ENCODE data around the gene SHROOM2. TPM values are rescaled to one million over a fixed set of nuclear protein-coding genes. Genes with fewer than 3 reads are reported as not detected.
"Not testable (repeated sequence)": the region's sequence is repeated elsewhere in the genome, so short reads cannot be mapped to it uniquely, and the experiment has no call there.

SHROOM2 gene
- total and polyA plus RNA-seq, 4 donors, result 3.0 to 15.5 (median 5.0) TPM

DNA sequence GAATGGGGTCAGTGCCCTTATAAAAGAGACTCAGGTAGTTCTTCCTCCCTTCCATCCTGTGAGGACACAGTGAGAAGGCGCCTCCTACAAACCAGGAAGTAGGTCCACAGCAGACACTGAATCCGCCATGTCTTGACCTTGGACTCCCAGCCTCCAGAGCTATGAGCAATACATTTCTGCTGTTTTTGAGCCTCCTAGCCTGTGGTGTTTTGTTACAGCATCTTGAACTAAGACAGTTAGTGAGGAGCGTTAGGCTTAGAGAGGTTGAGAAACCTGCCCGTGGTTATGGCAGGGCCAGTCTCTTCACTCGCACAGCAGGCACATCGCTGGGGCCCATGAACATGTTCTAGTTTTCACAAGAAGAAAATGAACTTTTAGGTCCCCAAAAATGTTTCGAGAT lies 19.7 kb downstream of the SHROOM2 start:
- TF ChIP-seq, protein P1, sequence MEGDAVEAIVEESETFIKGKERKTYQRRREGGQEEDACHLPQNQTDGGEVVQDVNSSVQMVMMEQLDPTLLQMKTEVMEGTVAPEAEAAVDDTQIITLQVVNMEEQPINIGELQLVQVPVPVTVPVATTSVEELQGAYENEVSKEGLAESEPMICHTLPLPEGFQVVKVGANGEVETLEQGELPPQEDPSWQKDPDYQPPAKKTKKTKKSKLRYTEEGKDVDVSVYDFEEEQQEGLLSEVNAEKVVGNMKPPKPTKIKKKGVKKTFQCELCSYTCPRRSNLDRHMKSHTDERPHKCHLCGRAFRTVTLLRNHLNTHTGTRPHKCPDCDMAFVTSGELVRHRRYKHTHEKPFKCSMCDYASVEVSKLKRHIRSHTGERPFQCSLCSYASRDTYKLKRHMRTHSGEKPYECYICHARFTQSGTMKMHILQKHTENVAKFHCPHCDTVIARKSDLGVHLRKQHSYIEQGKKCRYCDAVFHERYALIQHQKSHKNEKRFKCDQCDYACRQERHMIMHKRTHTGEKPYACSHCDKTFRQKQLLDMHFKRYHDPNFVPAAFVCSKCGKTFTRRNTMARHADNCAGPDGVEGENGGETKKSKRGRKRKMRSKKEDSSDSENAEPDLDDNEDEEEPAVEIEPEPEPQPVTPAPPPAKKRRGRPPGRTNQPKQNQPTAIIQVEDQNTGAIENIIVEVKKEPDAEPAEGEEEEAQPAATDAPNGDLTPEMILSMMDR (IDR thresholded peaks at IDR 0.05; ENCODE audit: control extremely low read depth, extremely low read depth), result no peak
- Histone ChIP-seq H3K27ac (ENCODE audit: low read depth in 1 of 2, low read length in 1 of 2) (no peak overlapping the region), H3K27me3 (ENCODE audit: control insufficient read depth in 3 of 3, insufficient read depth in 3 of 3, low read length in 2 of 3) (peaks cover 0 to 3% (median 0%) of the 10 kb centered on the region in 3 donors), H3K36me3 (ENCODE audit: control insufficient read depth in 4 of 4, insufficient read depth in 4 of 4, low read length in 4 of 4) (no peaks in the 10 kb centered on the region), H3K9me3 (ENCODE audit: control insufficient read depth in 4 of 4, insufficient read depth in 3 of 4, low read length in 3 of 4) (peaks cover 0 to 7% (median 0%) of the 10 kb centered on the region in 4 donors), H3K4me3 (no peak overlapping the region), H3K4me1 (ENCODE audit: control insufficient read depth in 5 of 5, insufficient read depth in 5 of 5, low read length in 5 of 5) (peaks cover 0 to 6% (median 0%) of the 10 kb centered on the region in 5 donors), H3K9ac (ENCODE audit: insufficient read depth in 1 of 2, low read length in 2 of 2) (no peak overlapping the region)
- DNase-seq, result no peak
- no peak for ATAC-seq (ENCODE audit: insufficient read depth, low FRiP score)
- WGBS, 2 donors, result 88 to 94% methylated on average over 6 to 7 of the region's 7 CpGs

DNA sequence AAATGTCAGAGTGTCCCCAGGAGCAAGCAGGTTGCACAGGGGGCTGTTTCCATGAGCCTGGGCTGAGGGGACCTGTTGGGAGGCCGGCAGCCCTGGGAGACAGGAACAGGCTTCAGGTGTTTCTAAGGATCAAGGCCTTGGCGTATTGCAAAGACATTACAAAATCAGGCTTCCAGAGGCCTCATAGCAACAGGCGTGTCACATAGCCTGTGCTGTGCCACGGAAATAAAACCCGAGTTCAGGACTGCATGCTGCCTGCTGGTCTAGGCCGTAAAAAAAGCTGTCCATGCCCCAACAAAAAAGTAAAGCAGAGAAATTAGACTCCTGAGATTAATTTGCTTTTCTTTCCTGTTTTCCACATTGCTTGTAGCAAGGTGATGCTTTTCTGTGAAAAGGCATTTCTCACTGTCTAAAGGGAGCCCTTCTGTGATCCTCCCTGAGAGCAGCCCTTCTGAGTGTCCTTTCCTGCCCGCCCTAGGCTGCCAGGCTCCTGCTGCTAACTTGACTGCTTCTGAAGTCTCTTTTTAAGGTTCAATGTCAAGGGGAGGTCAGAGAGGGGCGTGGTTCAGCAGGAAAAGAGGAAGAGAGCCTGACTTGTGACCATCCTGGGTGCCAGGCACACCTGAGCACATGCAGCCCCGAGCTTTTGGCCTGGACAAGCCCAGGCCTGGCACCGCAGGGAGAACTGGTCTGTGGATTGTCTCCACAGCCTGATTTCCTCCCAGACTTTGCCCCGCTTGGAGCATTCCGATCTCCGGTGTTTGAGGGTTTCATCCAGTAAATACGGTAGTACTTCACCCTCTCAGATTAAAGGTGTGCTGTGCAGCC lies 21.3 kb downstream of the SHROOM2 start:
- Histone ChIP-seq H3K27ac (ENCODE audit: low read depth in 1 of 2, low read length in 1 of 2) (peak overlapping the region in 1 of 2 donors; percentile 10), H3K9ac (ENCODE audit: insufficient read depth in 1 of 2, low read length in 2 of 2) (no peak overlapping the region), H3K9me3 (ENCODE audit: control insufficient read depth in 4 of 4, insufficient read depth in 3 of 4, low read length in 3 of 4) (peaks cover 0 to 2% (median 0%) of the 10 kb centered on the region in 4 donors), H3K4me1 (ENCODE audit: control insufficient read depth in 5 of 5, insufficient read depth in 5 of 5, low read length in 5 of 5) (peaks cover 0 to 6% (median 0%) of the 10 kb centered on the region in 5 donors), H3K36me3 (ENCODE audit: control insufficient read depth in 4 of 4, insufficient read depth in 4 of 4, low read length in 4 of 4) (no peaks in the 10 kb centered on the region), H3K27me3 (ENCODE audit: control insufficient read depth in 3 of 3, insufficient read depth in 3 of 3, low read length in 2 of 3) (peaks cover 0 to 3% (median 0%) of the 10 kb centered on the region in 3 donors), H3K4me3 (no peak overlapping the region)
- ATAC-seq (ENCODE audit: insufficient read depth, low FRiP score) (no peak), DNase-seq (no peak)
- TF ChIP-seq, protein P1 (IDR thresholded peaks at IDR 0.05; ENCODE audit: control extremely low read depth, extremely low read depth), result no peak
- WGBS, 2 donors, result 70 to 82% methylated on average over 14 of the region's 14 CpGs

DNA sequence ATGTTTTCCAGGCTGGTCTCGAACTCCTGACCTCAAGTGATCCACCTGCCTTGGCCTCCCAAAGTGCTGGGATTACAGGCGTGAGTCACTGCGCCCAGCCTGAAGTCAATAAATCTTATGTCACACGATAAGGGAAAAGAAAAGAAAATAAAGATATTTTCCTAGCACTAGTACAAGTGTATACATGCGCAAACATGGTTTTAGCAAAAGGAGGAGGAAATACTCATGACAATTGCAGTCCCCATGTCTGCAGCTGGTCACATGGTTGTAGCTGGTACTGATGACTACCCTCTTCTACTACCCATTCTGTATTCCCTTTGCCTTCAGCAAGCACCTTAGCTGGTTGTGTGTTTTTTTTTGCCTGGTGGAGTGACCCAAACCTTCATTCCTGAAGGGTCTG lies 23.6 kb downstream of the SHROOM2 start:
- not testable (repeated sequence) for H3K27me3 ChIP-seq (ENCODE audit: control insufficient read depth in 3 of 3, insufficient read depth in 3 of 3, low read length in 2 of 3); H3K27ac ChIP-seq (ENCODE audit: low read depth in 1 of 2, low read length in 1 of 2); H3K4me1 ChIP-seq (ENCODE audit: control insufficient read depth in 5 of 5, insufficient read depth in 5 of 5, low read length in 5 of 5); DNase-seq; H3K9me3 ChIP-seq (ENCODE audit: control insufficient read depth in 4 of 4, insufficient read depth in 3 of 4, low read length in 3 of 4); H3K9ac ChIP-seq (ENCODE audit: insufficient read depth in 1 of 2, low read length in 2 of 2); H3K4me3 ChIP-seq; H3K36me3 ChIP-seq (ENCODE audit: control insufficient read depth in 4 of 4, insufficient read depth in 4 of 4, low read length in 4 of 4); ATAC-seq (ENCODE audit: insufficient read depth, low FRiP score)
- WGBS, 2 donors, result 89 to 97% methylated on average over 5 of the region's 5 CpGs

DNA sequence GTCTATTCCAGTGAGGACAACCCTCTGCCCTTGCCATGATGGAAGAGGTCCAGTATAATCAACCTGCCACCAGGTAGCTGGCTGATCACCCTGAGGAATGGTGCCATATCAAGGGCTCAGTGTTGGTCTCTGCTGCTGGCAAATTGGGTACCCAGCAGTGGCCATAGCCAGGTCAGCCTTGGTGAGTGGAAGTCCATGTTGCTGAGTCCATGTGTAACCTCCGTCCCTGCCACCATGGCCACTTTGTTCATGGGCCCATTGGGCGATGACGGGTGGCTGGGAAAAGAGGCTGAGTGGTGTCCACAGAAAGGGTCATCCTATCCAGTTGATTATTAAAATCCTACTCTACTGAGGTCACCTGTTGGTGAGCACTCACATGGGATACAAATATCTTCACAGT lies 24.9 kb downstream of the SHROOM2 start:
- not testable (repeated sequence) for H3K27ac ChIP-seq (ENCODE audit: low read depth in 1 of 2, low read length in 1 of 2); ATAC-seq (ENCODE audit: insufficient read depth, low FRiP score); H3K9me3 ChIP-seq (ENCODE audit: control insufficient read depth in 4 of 4, insufficient read depth in 3 of 4, low read length in 3 of 4); H3K9ac ChIP-seq (ENCODE audit: insufficient read depth in 1 of 2, low read length in 2 of 2); H3K36me3 ChIP-seq (ENCODE audit: control insufficient read depth in 4 of 4, insufficient read depth in 4 of 4, low read length in 4 of 4); H3K4me1 ChIP-seq (ENCODE audit: control insufficient read depth in 5 of 5, insufficient read depth in 5 of 5, low read length in 5 of 5); H3K27me3 ChIP-seq (ENCODE audit: control insufficient read depth in 3 of 3, insufficient read depth in 3 of 3, low read length in 2 of 3); H3K4me3 ChIP-seq; DNase-seq
- WGBS, 2 donors, result 96 to 100% methylated on average over 3 of the region's 3 CpGs
